Heart left ventricle (tissue), 16 donors: ENCODE measurements around the gene CDC42. TPM values are rescaled to one million over a fixed set of nuclear protein-coding genes. Genes with fewer than 3 reads are reported as not detected.

Source experiments
- ATAC-seq, 4 donors: fragments of 200-7000 bp; cut with Tn5 transposase; one replicate each; pipeline ENCODE4 v1.9.1; 2020 to 2022; ENCODE audit warnings: moderate library complexity in 4 of 4, mild to moderate bottlenecking in 3 of 4, moderate number of reproducible peaks in 1 of 4
- DNase-seq, 5 donors: peaks; one replicate each; pipeline ENCODE4 v3.0.0-alpha.2; 2020
- H3K27ac ChIP-seq, 12 donors: fragments of 200-600 bp; sonication (generic) in 4 of 12; one replicate each; pipeline versions ENCODE4 v1.5.0 to v1.8.0; 2016 to 2022; ENCODE audit warnings: mild to moderate bottlenecking in 2 of 12
- H3K27me3 ChIP-seq, 9 donors: fragments of 200-600 bp; sonication (generic) in 2 of 9; one replicate each; pipeline versions ENCODE4 v1.5.1 to v1.8.0; 2016 to 2022; ENCODE audit warnings: mild to moderate bottlenecking in 3 of 9
- H3K36me3 ChIP-seq, 9 donors: fragments of 200-600 bp; sonication (generic) in 2 of 9; one replicate each; pipeline versions ENCODE4 v1.5.0 to v1.8.0; 2018 to 2022; ENCODE audit warnings: mild to moderate bottlenecking in 2 of 9
- H3K4me1 ChIP-seq, 12 donors: fragments of 200-600 bp; sonication (generic) in 4 of 12; one replicate each; pipeline versions ENCODE4 v1.5.0 to v1.8.0; 2016 to 2022; ENCODE audit warnings: mild to moderate bottlenecking in 3 of 12
- H3K4me3 ChIP-seq, 12 donors: fragments of 200-600 bp; sonication (generic) in 4 of 12; one replicate each; pipeline versions ENCODE4 v1.5.0 to v1.8.0; 2017 to 2022; ENCODE audit warnings: mild to moderate bottlenecking in 9 of 12, moderate library complexity in 4 of 12
- H3K9me3 ChIP-seq, 12 donors: fragments of 200-600 bp; sonication (generic) in 4 of 12; one replicate each; pipeline versions ENCODE4 v1.5.0 to v1.8.0; 2016 to 2022; ENCODE audit warnings: mild to moderate bottlenecking in 1 of 12
- POLR2A ChIP-seq, 2 donors: fragments of 450-650 bp; IDR thresholded peaks; one replicate each; pipeline ENCODE4 v1.6.1; 2017; ENCODE audit warnings: antibody characterized with exemption in 2 of 2, mild to moderate bottlenecking in 2 of 2, moderate library complexity in 2 of 2
- WGBS, 4 donors: extraction: QIAGEN DNeasy Blood & Tissue Kit in 2 of 4; methylation state at CpG; one replicate each; pipeline versions ENCODE4 v1.1.5 to v1.1.7; 2013 to 2018; 5-methylcytosine and 5-hydroxymethylcytosine counted together
- intact Hi-C, 10 donors: fragments of 100-400 bp; cut with DNase I; formaldehyde crosslinking; loops; one replicate each; pipeline versions ENCODE4 v1.11.1 to v1.14.2; 2022
- polyA plus RNA-seq, 2 donors: library from polyadenylated mRNA; stranded (reverse); fragments of 200-250 nt; gene quantifications; one replicate each; pipeline ENCODE4 v1.2.3, GENCODE V29; 2013
- total RNA-seq, 9 donors: library from RNA; depleted of rRNA in 2 of 9; stranded (reverse); fragments of >200 nt in 2 of 9; fragmentation: NEBNext Ultra II Directional in 3 of 9; extraction: Animal tissue kit (Norgen Biotek cat#: 25700) in 3 of 9; gene quantifications; one replicate each; pipeline versions ENCODE4 v1.1.0 to v1.2.4, GENCODE V29; 2016 to 2023
- TF ChIP-seq, protein P1 (sequence below), 12 donors: fragments of 200-600 bp; sonication (generic) in 4 of 12; IDR thresholded peaks; one replicate each; pipeline versions ENCODE4 v1.5.0 to v1.8.0; 2018 to 2022; ENCODE audit warnings: antibody characterized with exemption in 12 of 12, mild to moderate bottlenecking in 5 of 12
- donor health status: ischemic (EF 13 %, LVEDD 7.1; RV severe dilation, severe dysfunction).
- donor health status: healthy with polysubstance abuse.
- donor health status: DM: no; HTN: yes; CAD: no.
- donor health status: DM: no; HTN: no; CAD: no.
- donor health status: ischemic (EF 25% LVEDD 6.9; RV normal size, moderate dysfunction).
- donor health status: ischemic (EF 25% LVEDD 5.7; RV mildly dilated, moderate dysfunction).
- donor health status: healthy.
- donor health status: DM: yes; HTN: yes; CAD: no.
- donor health status: ischemic (EF 35%, LVEDD 5.7; RV mildly dilated, moderate dysfunction).
- donor health status: nonischemic (EF 11% LVEDD 7.7; RV severe dilation, severe dysfunction).
- donor health status: DM: yes; HTN: yes; CAD: no.
- donor health status: PGD.
- donor health status: ischemic (EF 29% LVEDD 5.4; RV normal size, mild dysfunction).
- donor health status: nonischemic (EF 23%, LVEDD 6.1; RV moderate dilation, normal function).

The CDC42 gene
- total and polyA plus RNA-seq, 11 donors: 74.3 to 260 (median 184) TPM

DNA sequence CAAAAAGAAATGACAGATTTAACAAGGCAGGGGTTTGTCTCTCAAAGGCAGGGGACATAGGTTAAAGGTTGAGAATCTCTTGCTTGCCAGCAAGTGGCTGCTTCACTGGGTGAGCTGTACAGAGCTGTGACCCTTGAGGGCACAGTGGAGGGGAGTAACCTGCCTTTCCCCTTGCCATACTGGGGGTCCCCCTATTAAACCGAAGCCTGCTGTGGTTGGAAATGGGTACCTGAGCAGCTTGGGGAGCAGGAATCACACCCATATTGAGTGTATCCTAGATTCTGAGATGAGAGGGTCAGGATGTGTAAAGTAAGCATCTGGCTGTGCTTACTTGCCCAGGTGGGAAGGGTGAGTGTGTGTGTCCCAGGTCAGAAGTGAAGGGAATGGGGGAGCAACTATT is 58.6 kb downstream of the CDC42 start:
- WGBS, 4 donors: 94 to 100% (median 97%) methylated on average over 1 of the region's 1 CpG
- H3K36me3 ChIP-seq: peaks cover 0 to 86% (median 14%) of the 10 kb centered on the region in 9 donors
- H3K27me3 ChIP-seq: no peaks in the 10 kb centered on the region
- H3K9me3 ChIP-seq: no peaks in the 10 kb centered on the region
- TF ChIP-seq POLR2A (IDR thresholded peaks at IDR 0.05): no peak
- TF ChIP-seq, protein P1, sequence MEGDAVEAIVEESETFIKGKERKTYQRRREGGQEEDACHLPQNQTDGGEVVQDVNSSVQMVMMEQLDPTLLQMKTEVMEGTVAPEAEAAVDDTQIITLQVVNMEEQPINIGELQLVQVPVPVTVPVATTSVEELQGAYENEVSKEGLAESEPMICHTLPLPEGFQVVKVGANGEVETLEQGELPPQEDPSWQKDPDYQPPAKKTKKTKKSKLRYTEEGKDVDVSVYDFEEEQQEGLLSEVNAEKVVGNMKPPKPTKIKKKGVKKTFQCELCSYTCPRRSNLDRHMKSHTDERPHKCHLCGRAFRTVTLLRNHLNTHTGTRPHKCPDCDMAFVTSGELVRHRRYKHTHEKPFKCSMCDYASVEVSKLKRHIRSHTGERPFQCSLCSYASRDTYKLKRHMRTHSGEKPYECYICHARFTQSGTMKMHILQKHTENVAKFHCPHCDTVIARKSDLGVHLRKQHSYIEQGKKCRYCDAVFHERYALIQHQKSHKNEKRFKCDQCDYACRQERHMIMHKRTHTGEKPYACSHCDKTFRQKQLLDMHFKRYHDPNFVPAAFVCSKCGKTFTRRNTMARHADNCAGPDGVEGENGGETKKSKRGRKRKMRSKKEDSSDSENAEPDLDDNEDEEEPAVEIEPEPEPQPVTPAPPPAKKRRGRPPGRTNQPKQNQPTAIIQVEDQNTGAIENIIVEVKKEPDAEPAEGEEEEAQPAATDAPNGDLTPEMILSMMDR (IDR thresholded peaks at IDR 0.05): no peak
- no peak overlapping the region for H3K27ac ChIP-seq
- H3K4me1 ChIP-seq: peaks cover 0 to 65% (median 40%) of the 10 kb centered on the region in 12 donors
- ATAC-seq (no peak), DNase-seq (no peak)
- no peak overlapping the region for H3K4me3 ChIP-seq
- intact Hi-C loops: loop anchor here in 2 of 10 donors (5.0 to 10.0 kb wide), 2 partner anchors 301 to 304 kb away; no protein-coding TSS in a partner anchor

- intact Hi-C loops: loop anchor here in 2 of 10 donors (5.0 to 10.0 kb wide), 2 partner anchors 301 to 303 kb away; no protein-coding TSS in a partner anchor
Measured at GRCh38 chr1:22111620-22112019, 59.1 kb downstream of the CDC42 start.

DNA sequence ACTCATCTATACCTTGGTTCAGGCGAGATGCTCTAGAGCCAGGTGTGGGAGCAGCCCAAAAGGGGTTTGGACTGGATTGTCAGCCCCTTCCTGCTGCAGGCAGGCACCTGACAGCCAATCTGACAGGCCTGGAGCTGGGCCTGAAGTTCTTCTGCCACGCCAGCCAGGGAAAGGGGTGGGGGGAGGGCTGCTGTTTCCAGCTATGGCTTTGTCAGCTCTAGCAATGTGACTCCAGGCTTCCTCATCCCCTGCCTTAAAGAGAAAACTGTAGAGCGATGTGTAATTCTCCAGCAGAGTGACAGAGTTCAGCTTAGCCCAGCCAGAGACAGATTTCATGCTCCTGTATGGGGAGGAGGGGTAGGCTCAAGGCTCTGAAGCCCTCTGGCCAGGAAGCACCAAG is 60.0 kb downstream of the CDC42 start:
- H3K27ac ChIP-seq: peak overlapping the region in 1 of 12 donors; percentile 26
- H3K36me3 ChIP-seq: peaks cover 0 to 90% (median 11%) of the 10 kb centered on the region in 9 donors
- H3K27me3 ChIP-seq: no peaks in the 10 kb centered on the region
- 37 to 68% (median 51%) methylated on average over 2 to 3 of the region's 3 CpGs for WGBS, 4 donors
- peak in 2 of 5 donors; percentile 38 to 39 for DNase-seq
- no peaks in the 10 kb centered on the region for H3K9me3 ChIP-seq
- H3K4me3 ChIP-seq: no peak overlapping the region
- ATAC-seq: peak; percentile 34 to 75 (median 48)
- peaks cover 0 to 73% (median 43%) of the 10 kb centered on the region in 12 donors for H3K4me1 ChIP-seq
- intact Hi-C loops: loop anchor here in 2 of 10 donors (5.0 to 10.0 kb wide), 2 partner anchors 300 to 302 kb away; no protein-coding TSS in a partner anchor
- TF ChIP-seq, protein P1 (IDR thresholded peaks at IDR 0.05): no peak
- no peak for TF ChIP-seq POLR2A (IDR thresholded peaks at IDR 0.05)

More at GRCh38 chr1:22111620-22112019, 59.1 kb downstream of the CDC42 start:
- peaks cover 0 to 86% (median 11%) of the 10 kb centered on the region in 9 donors for H3K36me3 ChIP-seq
- no peak overlapping the region for H3K4me3 ChIP-seq
- no peaks in the 10 kb centered on the region for H3K9me3 ChIP-seq
- H3K4me1 ChIP-seq: peaks cover 0 to 64% (median 40%) of the 10 kb centered on the region in 12 donors
- no peak overlapping the region for H3K27ac ChIP-seq
- 69 to 85% (median 82%) methylated on average over 3 of the region's 3 CpGs for WGBS, 4 donors
- no peaks in the 10 kb centered on the region for H3K27me3 ChIP-seq
- TF ChIP-seq, protein P1 (IDR thresholded peaks at IDR 0.05): no peak
- TF ChIP-seq POLR2A (IDR thresholded peaks at IDR 0.05): no peak
- DNase-seq: no peak
- peak in 1 of 4 donors; percentile 10 for ATAC-seq

DNA sequence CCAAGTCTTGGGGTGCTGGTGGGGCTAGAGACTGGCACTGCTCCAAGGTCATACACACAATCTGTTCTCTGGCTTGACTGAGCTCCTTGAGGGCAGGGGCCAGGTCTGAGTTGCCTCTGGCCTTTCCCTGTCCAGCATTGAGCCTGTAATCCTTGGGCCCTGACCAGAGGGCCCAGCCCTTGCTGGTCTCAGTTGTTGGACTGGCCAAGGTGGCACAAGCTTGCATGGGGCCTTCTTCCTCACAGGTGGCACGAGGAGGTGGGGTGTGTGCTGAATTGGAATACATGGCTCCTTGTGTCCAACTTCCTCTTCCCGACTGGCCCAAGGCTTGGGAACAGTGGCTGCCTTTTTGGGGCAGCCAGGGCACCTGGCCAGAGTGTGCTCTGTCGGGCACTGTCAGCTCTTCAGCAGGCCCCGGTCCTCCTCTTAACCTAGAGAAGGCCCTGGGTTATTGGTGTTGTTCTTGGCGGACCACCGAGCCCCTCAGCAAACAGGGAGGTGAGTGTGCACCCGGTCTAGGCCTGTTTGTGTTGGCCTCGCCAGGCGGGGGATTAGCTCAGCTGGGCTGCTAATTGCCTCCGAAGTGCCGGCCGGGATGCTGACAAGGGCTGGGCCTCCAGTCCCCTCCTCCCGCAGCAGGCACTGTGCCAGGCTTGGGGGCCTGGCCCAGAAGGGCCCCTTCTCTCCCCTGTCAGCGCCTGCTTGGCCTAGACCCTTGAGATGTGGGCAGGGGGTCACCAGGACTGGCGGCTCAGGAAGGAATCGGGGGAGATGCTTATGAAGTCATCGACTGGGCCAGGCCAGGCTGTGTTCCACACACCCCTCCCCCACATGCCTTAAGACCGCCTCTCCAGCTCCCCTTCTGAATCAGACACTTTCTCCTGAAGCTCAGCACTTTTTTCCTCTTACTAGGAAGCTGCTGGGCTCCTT is 61.8 kb downstream of the CDC42 start:
- H3K27ac ChIP-seq: peak overlapping the region in 2 of 12 donors; percentile 15 to 17
- H3K36me3 ChIP-seq: peaks cover 0 to 87% (median 12%) of the 10 kb centered on the region in 9 donors
- H3K27me3 ChIP-seq: no peaks in the 10 kb centered on the region
- WGBS, 4 donors: 44 to 49% (median 46%) methylated on average over 9 to 18 of the region's 18 CpGs
- DNase-seq (peak in 2 of 5 donors; percentile 45 to 60), ATAC-seq (peak in 3 of 4 donors; percentile 33 to 55 (median 41))
- TF ChIP-seq, protein P1 (IDR thresholded peaks at IDR 0.05): no peak
- no peak for TF ChIP-seq POLR2A (IDR thresholded peaks at IDR 0.05)
- H3K9me3 ChIP-seq: no peaks in the 10 kb centered on the region
- H3K4me1 ChIP-seq: peaks cover 0 to 66% (median 34%) of the 10 kb centered on the region in 12 donors
- no peak overlapping the region for H3K4me3 ChIP-seq
- intact Hi-C loops: loop anchor here in 2 of 10 donors (5.0 to 10.0 kb wide), 2 partner anchors 298 to 300 kb away; no protein-coding TSS in a partner anchor
